Measurements from ENCODE around the gene CCL18.
"Not testable (repeated sequence)": the region's sequence is repeated elsewhere in the genome, so short reads cannot be mapped to it uniquely, and the experiment has no call there.

Gene CCL18

DNA sequence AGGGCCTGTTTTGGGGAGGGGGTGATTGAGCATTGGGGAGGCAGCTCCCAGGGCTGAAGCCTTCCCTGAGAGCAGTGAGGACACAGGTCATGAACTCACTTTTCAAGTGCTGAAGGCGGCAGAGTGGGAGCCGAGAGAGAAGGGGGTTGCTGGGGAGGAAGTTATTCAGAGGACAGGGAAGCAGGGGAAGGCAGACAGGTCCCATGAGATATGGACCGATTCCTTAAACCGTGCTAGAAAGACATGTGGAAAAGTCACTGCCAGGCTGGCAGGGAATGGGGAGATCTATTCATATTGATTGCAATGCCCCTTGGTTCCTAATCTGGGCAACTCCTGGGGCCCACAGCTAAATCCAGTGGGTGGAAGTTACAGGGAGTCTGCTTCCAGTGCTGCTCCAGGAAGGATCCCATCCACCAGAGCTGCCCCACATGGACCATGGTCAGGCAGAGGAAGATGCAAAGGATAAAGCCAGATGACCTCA, 40.7 kb downstream of the CCL18 start:
- no peak for DNase-seq (ENCODE audit: low read depth)

DNA sequence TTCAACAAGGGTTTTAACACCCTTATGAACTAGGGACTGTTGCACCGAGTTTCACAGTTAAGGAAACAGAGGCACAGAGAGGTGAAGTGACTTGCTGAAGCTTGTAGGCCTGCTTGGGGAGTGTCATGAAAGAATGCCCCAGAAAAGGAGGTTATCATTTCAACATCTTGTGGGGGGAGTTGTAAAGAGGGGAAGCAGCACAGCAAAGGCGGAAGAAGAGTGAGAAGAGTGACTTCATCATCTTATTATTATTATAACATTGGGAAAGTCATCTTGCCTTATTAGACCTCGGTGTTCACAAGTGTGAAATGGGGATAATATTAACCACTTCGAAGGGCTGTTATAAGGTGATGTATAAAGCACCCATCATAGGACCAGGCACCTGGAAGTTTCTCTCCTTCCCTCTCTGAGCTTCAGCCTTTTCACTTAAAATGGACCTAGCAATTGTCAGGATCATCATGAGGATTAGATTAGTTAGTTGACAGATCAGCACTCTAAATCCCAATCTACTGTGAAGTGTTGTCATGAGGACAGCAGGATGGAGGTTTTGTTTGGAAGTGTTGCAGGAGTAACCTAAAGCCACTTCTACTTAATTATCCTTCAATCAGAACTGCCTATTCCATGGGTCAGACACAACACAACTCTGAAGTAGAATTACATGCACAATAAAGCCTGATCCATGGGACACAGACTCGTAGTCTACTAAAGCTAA, 41.9 kb downstream of the CCL18 start:
- DNase-seq (ENCODE audit: low read depth): no peak

DNA sequence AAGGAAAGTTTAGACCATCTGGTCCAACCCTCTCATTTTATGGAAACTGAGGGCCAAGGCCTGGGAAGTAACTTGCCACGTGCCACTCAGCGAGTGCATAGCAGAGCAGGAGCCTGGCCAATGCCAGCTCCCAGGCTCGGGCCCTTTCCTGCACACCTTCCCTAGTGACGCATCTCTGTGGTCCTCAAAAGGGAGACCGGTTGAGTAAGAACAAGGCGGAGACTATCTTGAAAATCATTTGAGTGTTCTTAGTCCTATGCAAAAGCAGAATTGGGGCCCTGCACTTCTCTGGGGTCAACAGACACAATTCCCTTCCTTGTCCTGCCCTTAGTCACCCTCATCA, 42.4 kb downstream of the CCL18 start:
- no peak for DNase-seq (ENCODE audit: low read depth)

DNA sequence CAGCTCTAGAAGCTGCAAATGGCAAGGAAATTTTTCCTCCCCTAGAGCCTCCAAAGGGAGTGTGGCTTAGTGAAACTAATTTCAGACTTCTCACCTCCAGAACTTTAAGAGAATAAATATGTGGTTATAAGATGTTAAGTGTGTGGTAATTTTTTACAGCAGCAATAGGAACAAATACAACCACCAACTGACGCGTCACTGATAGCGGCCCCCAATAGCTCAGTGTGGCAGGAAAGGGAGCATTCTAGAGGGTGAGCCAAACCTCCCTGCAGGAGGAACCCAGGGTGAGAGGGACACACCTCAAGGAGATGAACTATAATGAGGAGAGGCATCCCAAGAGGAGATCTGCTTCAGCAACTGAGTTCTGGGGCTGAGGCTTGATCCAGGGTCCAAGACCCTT, 43.6 kb downstream of the CCL18 start:
- no peak for DNase-seq (ENCODE audit: low read depth)

DNA sequence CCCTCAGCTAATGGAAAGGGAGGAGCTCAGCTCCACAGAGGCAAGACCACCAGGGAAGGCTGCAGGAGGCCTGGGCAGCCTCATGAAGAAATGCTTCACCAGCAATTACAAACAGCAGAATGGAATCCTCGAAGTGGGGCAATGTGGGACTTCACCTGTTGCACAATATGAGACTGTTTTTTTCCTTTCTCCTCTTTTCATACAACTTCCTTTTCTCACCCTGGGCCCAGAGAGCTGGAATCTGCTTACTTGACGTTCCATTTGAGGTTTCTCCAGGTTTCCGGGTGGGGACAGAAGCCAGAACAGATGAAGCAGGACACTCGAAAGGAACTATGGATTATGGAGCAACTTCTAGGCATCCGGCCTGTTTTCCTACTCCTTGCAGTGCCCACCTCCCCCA, 44.2 kb downstream of the CCL18 start:
- DNase-seq (ENCODE audit: low read depth): not testable (repeated sequence)

DNA sequence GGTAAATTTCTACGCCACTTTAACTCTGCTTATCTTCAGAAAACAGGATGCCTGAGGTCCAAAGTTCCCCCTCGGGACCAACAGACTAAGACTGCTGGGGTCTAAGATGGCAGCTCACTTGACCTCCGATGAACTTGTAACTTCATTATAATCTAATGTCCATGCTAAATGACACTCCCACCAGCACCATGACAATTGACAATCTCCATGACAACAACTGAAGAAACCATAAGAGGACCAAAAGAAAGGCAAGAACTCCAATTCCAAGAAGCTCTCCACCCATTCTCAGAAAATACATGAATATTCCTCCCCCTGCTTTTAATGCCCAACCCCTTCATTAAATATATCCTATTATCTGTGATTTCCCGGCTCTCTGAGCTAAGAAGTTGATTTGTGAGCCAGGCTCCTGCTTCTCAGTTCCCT, 47.0 kb downstream of the CCL18 start:
- DNase-seq (ENCODE audit: low read depth): no peak

DNA sequence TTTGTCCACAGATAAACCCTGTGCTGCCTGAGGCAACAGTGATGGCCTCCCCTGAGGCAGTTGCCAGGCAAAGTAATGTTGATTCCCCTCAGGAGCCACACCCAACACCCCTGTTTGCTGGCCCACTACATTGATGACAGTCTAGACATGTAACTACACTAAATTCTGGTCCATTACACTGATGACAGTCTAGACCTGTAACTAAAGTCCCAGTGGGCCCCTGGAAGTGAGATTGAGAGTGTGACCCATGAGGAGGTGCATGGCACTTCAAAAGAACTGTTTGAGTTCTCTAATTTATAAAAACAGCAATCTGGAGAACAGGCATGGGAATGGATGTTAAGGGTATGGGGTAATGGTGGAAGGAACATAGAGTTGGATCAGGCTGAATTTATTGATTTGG, 48.5 kb downstream of the CCL18 start:
- no peak for DNase-seq (ENCODE audit: low read depth)

DNA sequence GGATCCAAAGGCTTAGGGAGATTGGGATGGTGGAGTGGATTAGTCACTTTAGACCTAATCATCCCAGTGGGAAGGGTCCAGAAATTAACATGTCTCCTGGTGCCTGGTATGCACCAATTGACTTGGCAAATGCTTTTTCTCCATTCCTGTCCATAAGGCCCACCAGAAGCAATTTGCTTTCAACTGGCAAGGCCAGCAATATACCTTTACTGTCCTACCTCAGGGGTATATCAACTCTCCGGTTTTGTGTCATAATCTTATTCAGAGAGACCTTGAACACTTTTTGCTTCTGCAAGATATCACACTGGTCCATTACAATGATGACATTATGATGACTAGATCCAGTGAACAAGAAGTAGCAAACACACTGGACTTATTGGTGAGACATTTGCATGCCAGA, 49.1 kb downstream of the CCL18 start:
- not testable (repeated sequence) for DNase-seq (ENCODE audit: low read depth)

DNA sequence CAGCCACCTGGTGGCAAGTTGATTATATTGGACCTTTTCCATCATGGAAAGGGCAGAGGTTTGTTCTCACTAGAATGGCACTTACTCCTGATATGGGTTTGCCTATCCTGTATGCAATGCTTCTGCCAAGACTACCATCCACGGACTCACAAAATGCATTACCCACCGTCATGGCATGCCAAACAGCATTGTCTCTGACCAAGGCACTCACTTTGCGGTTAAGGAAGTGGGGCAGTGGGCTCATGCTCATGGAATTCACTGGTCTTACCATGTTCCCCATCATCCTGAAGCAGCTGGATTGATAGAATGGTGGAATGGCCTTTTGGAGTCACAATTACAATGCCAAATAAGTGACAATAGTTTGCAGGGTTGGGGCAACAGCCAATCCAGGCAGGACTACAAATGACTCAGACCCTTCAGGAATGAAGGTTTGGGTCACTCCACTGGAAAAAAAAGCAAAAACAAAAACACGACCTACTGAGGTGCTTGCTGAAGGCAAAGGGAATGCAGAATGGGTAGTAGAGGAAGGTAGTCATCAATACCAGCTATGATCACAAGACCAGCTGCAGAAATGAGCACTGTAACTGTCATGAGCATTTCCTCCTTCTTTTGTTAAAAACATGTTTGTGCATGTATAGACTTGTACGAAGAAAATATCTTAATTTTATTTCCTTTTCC, 51.0 kb downstream of the CCL18 start:
- DNase-seq (ENCODE audit: low read depth): not testable (repeated sequence)

DNA sequence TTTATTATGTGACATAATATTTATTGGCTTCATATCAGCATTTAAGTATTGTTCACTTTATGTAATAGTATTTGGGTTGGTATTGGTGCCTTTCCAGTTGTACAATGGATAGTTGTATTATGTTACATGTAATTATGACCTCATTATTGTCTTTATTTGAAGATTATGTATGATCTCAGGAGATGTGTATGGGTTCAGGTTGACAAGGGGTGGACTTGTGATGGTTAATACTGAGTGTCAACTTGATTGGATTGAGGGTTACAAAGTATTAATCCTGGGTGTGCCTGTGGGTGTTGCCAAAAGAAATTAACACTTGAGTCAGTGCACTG, 51.5 kb downstream of the CCL18 start:
- not testable (repeated sequence) for DNase-seq (ENCODE audit: low read depth)

DNA sequence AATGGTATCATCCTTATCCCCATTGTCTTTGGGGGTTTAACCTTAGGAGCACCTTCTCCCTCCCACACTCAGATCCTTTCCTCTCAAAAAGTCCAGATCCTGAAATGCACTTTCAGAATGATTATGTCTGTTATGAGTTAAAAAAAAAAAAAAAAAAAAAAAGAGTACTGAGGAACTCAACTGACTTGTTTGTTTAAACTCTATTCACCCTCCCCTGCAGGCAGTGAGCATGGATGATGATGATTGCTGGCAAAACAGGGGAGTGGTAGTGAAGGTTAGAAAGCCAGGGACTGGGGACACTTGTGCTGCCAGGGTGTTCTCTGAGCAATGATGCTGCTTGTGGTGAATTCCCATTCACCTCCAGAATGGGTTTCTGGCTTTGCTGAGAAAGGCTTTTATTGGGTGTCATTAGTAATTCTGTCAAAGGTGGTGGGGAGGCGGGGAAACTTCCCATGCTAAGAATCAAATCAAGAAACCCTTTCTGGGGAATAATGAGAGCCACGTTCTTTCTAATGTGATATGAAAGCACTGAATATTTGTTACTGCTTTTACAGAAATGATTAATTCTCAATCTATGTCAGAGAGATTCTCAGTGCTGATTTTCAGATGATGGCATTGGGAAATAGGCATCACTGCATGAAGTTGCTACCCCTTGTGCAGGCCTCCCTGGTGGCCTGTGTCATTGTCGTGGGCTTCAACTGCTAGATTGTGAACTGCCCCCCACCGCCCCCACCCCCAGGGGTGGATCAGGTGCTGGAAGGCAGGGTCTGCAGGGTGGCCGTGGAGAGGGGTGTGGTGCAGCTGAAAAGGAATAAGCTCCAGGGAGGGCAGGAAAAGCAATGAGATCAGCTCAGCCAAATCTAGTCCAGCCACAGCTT, 53.7 kb downstream of the CCL18 start:
- no peak for DNase-seq (ENCODE audit: low read depth)

DNA sequence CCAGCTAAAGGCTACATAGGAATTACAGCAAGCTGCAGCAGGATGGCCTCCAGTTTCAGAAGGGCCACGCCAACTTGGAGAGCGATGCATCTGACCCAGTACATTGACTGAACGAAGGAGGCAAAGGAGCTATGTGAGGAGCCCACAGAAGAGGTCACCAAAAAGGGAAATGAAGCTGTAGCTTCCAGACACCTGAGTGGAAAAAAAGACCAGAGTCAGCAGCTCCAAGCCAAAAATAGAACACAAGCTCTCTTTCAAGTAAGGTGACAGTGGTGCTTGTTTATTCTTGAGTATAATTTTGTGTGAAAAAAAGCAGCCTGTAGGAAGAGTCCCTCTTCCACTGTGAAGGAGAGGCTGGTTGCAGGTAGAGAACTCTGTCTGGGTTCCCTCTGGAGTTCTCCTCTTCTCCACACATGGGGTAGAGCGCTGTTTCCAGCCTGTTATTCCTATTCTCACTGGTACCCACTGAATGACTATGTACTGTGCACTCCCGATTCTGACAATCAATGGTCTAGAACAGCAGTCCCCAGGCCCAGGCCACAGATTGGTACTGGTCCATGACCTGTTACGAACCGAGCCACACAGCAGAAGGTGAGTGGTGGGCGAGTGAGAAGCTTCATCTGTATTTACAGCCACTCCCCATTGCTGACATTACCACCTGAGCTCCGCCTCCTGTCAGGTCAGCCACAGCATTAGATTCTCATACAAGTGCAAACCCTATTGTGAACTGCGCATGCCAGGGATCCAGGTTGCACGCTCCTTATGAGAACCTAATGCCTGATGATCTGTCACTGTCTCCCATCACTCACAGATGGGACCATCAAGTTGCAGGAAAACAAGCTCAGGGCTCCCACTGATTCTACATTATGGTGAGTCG, 54.6 kb downstream of the CCL18 start:
- no peak for DNase-seq (ENCODE audit: low read depth)

DNA sequence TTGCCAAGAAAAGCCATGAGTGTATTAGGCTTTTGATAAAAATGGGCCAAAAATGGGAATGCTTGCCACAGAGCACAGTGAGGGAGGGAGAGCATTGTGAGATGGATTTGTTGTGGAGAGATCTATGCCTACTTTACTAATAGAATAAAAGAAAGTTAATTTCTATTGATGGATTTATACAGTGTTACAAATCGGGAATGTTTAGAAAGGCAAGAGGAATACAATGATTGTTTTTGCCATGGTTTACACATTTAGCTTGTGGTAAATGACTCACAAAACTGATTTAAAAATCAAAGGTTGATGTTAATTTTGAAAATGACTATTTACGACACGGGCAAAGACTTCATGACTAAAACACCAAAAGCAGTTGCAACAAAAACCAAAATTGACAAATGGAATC, 56.1 kb downstream of the CCL18 start:
- no peak for DNase-seq (ENCODE audit: low read depth)

DNA sequence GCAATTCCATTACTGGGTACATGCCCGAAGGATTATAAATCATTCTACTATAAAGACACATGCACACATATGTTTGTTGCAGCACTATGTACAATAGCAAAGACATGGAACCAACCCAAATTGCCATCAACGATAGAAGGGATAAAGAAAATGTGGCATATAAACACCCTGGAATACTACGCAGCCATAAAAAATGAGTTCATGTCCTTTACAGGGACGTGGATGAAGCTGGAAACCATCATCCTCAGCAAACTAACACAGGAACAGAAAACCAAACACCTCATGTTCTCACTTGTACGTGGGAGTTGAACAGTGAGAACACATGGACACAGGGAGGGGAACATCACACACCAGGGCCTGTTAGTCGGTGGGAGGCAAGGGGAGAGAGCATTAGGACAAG, 57.0 kb downstream of the CCL18 start:
- not testable (repeated sequence) for DNase-seq (ENCODE audit: low read depth)

All from activated gamma-delta T cell treated with anti-CD3 and anti-CD28 coated beads, Interleukin-2, amount 50 U/mL, for 16 hours (primary cell).